HG02970 (cell line): ENCODE results near the gene WDFY1.

Experiments used
- ATAC-seq: cut with Tn5 transposase; IDR thresholded peaks from one replicate; pipeline ENCODE4 v1.9.1; 2021; ENCODE audit warnings: mild to moderate bottlenecking, moderate library complexity, moderate number of reproducible peaks; ENCODE audit not compliant: unreplicated experiment, low FRiP score

Gene WDFY1

DNA sequence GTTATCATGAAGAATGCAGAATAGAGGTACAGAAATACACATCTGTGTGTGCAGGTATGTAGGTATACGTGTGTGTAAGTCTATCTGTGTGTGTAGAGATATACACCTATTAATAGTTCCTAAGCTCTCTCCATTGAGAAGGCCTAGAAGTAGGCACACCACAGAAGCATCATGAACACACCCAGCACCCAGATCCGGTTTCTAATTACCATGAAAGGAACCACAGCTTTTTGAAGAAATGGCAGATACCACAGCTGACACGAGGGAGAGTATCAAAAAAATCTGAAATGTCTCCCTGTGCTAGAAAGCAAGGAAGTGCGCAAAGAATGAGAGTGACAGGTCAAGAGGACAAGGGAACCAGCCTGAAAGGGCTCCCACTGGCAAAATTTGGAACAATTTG lies 80.0 kb downstream of the WDFY1 start:
- no peak for ATAC-seq

DNA sequence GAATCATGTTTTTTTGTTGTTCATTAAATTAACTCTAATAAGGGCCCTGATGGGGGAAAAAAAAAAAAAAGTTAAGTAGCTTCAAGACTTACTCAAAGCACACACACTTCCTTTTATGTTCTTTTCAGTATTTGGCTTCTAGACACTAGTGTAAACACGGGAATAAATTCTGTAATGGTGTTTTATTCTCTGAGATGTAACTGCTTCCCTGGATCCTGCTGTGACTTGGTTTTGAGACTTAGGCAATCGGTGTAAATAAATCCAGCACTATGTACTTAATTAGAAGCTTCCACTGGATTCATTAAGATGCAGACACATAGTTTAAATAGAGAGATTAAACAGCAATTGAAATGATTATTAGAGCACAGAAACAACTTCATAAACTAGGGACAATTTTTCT lies 81.6 kb downstream of the WDFY1 start:
- ATAC-seq, result no peak

GRCh38 chr2:223860809-223861738 lies 84.1 kb downstream of the WDFY1 start:
- no peak for ATAC-seq

DNA sequence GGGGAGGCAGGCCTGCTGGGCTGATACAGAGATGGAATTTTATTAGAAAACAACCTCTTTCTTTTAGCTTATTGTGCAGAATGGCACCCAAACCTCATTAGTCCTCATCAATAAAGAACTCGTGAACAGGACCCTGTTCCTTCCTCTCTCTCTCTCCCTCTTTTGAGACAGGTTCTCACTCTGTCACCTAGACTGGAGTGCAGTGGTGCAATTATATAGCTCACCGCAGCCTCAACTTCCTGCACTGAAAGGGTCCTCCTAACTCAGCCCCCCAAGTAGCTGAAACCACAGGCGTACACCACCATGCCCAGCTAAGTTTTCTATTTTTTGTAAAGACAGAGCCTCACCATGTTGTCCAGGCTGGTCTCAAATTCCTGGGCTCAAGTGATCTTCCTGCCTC lies 86.1 kb downstream of the WDFY1 start:
- no peak for ATAC-seq

DNA sequence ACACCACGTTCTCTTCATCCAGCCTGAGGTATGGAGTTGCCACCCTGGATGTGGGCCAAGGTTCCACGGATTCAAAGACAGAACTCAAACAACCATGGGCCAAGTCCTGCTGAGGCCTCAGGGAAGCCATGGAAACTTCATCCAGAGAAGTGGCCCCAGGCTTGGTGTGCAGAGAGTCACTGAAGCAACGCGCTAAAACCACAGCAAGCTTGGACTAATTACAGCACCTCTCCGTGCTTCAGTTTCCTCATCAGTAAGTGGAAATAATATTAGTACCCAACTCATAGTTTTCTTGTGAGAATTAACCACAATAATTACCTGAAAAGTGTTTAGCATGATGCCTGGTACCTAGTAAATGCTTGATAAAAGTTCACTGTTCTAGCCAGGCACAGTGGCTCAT lies 88.6 kb downstream of the WDFY1 start:
- no peak for ATAC-seq

GRCh38 chr2:223856021-223856420 lies 89.1 kb downstream of the WDFY1 start:
- no peak for ATAC-seq

DNA sequence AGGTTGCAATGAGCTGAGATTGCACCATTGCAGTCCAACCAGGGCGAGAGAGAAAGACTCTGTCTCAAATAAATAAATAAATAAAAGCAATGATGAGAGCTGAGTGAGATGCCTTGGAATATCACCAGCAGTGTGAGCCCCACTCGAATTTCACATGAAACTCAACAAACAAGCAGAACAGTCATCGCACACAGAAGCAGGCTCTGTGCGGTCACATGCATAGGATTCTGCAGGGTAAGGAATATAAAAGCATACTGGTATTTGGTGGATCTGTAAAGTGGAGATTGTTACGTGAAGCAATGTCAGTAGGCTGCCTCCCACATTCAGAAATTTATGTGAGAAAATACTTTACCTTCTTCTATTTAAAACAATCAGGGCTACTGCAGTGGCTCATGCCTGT lies 89.7 kb downstream of the WDFY1 start:
- no peak for ATAC-seq

DNA sequence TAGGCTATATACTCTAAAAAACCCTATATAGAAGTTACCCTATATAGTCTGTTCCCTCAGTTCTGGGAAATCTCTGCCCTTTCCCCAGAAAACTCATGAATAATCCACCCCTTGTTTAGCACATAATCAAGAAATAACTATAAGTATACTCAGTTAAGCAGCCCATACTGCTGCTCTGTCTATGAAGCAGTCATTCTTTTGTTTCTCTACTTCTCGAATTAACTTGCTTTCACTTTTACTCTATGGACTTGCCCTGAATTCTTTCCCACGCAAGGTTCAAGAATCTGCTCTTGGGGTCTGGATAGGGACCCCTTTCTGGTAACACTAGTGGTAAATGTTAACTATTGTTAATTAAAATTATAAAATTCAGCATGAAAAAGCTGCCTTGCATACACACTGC lies 90.4 kb downstream of the WDFY1 start:
- no peak for ATAC-seq

GRCh38 chr2:223853425-223853837 lies 91.7 kb downstream of the WDFY1 start:
- ATAC-seq, result no peak

DNA sequence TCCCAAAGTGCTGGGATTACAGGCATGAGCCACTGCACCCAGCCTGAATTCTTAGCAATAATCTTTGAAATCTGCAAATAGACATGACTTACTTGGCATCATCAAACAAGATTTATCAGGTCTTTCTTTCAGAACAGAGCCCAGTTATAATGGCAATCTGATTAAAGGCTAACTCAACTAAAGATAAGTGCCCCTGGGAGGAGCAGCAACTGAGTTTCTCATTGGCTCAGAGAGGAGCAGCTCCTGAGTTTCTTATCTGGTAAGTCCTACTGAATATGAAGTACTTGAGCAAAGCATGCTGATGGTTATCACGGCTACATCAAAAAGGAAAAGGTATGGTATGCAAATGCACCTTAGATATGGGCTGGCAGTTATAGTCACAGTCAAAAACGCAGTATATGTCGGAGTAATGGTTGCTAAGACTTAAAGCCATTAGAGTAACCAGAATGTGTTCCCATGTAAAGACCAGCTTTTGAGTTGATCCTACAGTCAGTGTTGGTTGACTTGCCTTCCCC lies 92.8 kb downstream of the WDFY1 start:
- ATAC-seq, result no peak

- no peak for ATAC-seq
Observed at GRCh38 chr2:223847410-223847809, 97.7 kb downstream of the WDFY1 start.

DNA sequence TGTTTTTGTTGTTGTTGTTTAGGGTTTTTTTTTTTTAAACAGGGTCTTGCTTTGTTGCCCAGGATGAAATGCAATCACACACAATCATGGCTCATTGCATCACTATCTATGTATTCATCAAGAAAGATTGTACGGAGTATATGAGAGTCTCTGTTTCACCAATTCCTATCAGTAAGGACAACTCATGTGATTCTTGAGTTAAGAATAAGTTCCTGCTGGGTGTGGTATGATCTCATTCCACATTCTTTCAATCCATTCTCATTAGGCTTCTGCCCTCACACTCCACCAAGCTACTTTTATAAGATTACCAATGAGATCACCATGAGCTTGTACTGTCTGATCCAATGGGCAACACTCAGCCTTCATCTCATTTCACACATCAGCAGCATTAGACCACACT lies 98.6 kb downstream of the WDFY1 start:
- no peak for ATAC-seq

DNA sequence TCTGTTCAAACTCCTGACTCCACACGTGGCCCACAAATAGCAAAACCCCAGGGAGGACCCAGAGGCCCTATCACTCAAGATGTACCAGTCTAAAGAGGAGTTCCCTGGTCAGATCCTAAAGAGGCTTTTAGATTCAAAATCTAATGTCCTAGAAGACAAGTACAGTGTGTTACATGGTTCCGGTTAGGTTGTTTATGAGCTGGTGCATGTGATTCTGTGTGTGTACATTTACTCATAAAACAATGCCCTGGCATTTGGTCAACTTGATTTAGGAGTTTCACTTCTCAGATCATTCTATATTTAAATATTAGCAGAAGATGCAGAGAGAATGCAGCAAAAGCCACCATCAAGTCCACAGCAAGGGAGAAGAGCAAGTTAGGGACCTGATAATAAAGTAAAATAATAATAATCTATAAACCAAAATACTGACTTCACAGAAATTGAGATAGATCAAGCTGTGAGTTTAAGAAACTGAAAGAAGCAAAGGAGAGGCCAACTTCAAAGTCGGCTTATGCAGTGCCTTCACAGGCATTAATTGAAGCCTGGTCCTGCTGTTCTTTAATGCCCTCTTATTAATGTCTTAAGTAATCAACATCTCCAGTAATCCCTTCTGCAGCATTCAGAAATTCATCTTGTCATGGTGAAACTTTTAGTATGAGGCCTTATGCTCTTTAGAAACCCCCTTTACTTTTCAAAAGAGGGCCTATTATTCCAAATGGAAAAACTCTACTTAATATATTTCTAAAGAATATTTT lies 103.5 kb downstream of the WDFY1 start:
- ATAC-seq, result no peak

GRCh38 chr2:223837287-223838061 lies 107.7 kb downstream of the WDFY1 start, which contains the start of gene AP1S3:
AP1S3 (minus strand) TSS chr2:223837582; CDS start chr2:223837450, 132 bp downstream.
- peak; percentile 41 for ATAC-seq

DNA sequence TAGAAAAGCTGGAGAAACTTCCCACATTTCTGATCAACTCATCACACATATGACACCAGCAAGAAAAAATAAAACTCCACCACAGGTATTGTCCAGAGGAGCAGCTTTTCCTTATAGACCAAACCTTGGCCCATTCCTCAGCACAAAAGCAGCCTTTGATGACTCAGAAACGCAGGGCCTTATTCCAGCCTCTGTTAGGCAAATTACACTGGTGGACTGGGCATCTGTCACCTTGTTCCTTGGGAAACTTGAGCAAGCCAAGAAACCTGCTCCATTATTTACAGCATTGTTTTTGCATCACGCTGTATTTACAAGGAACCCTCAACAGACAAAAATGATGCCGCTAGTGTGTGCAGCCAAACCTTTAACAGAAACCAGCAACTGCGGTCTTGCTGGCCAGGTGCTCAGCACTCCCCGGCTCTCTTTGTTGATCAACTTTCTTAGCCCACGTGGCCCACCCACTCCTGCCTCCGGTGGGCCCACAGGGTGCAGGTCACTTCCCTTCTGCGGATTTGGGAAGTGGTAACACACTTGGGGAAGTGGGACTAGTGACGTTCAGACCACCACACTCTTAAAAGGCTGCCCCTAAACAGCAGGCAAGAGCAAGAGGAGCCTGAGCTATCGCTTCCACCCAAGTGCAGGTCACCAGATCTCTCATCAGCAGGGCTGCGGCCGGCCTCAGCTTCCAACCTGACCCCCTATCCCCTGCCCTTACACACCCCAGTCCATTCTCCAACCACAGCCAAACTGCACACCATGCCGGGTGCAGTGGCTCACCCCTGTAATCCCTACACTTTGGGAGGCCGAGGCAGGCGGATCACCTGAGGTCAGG lies 109.2 kb downstream of the WDFY1 start:
- peak; percentile 48 for ATAC-seq

DNA sequence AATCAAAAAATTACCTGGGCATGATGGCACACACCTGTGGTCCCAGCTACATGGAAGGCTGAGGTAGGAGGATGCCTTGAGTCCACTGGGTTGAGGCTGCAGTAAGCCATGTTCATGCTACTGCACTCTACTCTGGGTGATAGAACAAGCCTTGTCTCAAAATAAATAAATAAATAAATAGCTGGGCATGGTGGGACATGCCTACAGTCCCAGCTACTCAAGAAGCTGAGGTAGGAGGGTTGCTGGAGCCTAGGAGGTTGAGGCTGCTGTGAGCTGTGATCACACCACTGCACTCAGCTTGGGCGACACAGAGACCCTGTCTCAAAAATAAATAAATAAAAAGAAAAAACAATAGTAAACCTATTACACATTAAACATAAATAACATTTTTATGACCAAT lies 110.7 kb downstream of the WDFY1 start:
- ATAC-seq, result no peak

DNA sequence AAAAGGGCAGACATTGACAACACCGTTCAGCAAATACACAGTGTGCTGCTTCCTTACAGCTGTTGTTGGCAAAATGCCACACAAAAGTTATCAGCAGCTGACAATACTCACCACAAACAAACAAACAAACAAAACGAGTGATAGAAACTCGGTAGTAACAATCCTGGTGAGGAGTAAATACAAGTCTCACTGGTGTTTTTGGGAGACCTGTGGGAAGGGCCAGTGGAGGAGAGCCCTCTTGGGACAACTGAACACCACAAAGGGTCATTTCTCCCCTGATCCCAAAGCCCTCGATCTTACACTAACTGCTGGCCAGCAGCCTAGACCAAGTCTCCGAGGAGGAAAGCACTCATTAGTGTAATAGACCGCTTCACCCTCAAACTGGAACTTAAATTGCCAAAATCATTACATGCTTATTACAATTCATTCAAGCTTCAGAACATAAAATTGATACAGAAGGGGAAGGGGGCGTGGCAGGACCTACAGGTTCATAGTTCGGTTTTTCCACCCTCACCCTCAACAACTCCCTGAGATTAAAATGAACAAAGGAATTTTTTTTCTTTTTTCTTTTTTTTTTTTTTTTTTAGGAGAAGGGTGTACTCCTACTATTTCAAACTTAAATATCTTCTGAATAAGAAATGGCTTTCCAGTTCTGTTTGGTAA lies 112.8 kb downstream of the WDFY1 start:
- ATAC-seq, result no peak

GRCh38 chr2:223829128-223829527 lies 116.0 kb downstream of the WDFY1 start:
- no peak for ATAC-seq

DNA sequence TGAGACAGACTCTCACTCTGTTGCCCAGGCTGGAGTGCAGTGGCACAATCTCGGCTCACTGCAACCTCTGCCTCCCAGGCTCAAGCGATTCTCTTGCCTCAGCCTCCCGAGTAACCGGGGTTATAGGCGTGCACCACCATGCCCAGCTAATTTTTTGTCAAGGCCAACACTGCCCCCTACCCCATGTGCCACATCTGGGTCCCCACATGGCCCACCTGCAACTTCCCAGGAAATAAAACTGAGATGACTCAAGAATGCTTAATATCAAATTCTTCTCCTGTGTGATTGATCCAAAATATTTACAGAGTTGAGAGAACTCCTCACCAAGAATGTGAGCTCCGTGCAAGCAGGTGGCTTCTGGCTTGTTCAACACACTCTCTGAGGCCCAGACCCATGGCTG lies 116.8 kb downstream of the WDFY1 start:
- no peak for ATAC-seq
